ENCODE data around the gene MAST2.

DNA sequence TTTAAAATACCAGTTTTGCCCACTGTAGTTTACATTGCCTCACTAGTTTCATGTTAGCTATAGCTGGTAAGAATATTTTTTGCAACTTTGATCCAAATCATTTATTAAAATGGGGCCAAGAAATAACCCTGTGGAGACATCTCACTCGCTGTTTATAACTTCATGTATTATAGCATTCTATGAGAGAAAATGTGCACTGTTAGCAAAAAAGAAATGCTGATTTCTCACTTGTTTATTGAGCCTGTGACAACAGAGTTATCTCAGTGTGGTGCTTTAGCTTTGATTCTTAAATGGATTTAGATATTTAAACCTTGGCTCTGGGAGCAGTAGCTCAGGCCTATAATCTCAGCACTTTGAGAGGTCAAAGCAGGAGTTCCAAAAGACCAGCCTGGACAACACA, 201.1 kb downstream of the MAST2 start:
- TF ChIP-seq SUZ12 (IDR thresholded peaks at IDR 0.05; ENCODE audit: extremely low read depth, insufficient read depth, insufficient read length) (no peak), YY1 (IDR thresholded peaks at IDR 0.05; ENCODE audit: insufficient read depth, insufficient read length) (no peak)

All from NT2/D1 (cell line).